ENCODE data around the gene SIGLEC7. TPM values are rescaled to one million over a fixed set of nuclear protein-coding genes. Genes with fewer than 3 reads are reported as not detected.

The SIGLEC7 gene
- polyA plus RNA-seq, 1 experiment, result not detected

- ChIA-PET CTCF (no interaction called here), POLR2A (no interaction called here)
- no peak for TF ChIP-seq CTCF (IDR thresholded peaks at IDR 0.05; ENCODE audit: insufficient read depth, low read depth, low read length)
- H3K27me3 ChIP-seq (ENCODE audit: control insufficient read depth, insufficient read depth, low read length), result no peaks in the 10 kb centered on the region
- H3K36me3 ChIP-seq (ENCODE audit: control insufficient read depth, insufficient read depth, low read length), result no peaks in the 10 kb centered on the region
- no peak for DNase-seq (ENCODE audit: low read depth)
- H3K4me3 ChIP-seq (ENCODE audit: low read depth, low read length), result no peak overlapping the region
Observed at GRCh38 chr19:51161266-51161665, 19.2 kb downstream of the SIGLEC7 start.

GRCh38 chr19:51161867-51162496 is 19.9 kb downstream of the SIGLEC7 start:
- H3K36me3 ChIP-seq (ENCODE audit: control insufficient read depth, insufficient read depth, low read length), result no peaks in the 10 kb centered on the region
- POLR2A ChIA-PET, result no interaction called here
- DNase-seq (ENCODE audit: low read depth), result no peak

GRCh38 chr19:51163257-51163656 is 21.2 kb downstream of the SIGLEC7 start:
- Histone ChIP-seq H3K27me3 (ENCODE audit: control insufficient read depth, insufficient read depth, low read length) (no peaks in the 10 kb centered on the region), H3K36me3 (ENCODE audit: control insufficient read depth, insufficient read depth, low read length) (no peaks in the 10 kb centered on the region), H3K4me3 (ENCODE audit: low read depth, low read length) (no peak overlapping the region)
- no peak for DNase-seq (ENCODE audit: low read depth)
- ChIA-PET CTCF (no interaction called here), POLR2A (no interaction called here)
- TF ChIP-seq CTCF (IDR thresholded peaks at IDR 0.05; ENCODE audit: insufficient read depth, low read depth, low read length), result no peak

More at GRCh38 chr19:51161867-51162496, 19.9 kb downstream of the SIGLEC7 start:
- H3K27me3 ChIP-seq (ENCODE audit: control insufficient read depth, insufficient read depth, low read length), result no peaks in the 10 kb centered on the region
- no peak for TF ChIP-seq CTCF (IDR thresholded peaks at IDR 0.05; ENCODE audit: insufficient read depth, low read depth, low read length)
- CTCF ChIA-PET, result no interaction called here
- H3K4me3 ChIP-seq (ENCODE audit: low read depth, low read length), result no peak overlapping the region

- TF ChIP-seq CTCF (IDR thresholded peaks at IDR 0.05; ENCODE audit: insufficient read depth, low read depth, low read length), result no peak
- ChIA-PET CTCF (no interaction called here), POLR2A (no interaction called here)
- Histone ChIP-seq H3K36me3 (ENCODE audit: control insufficient read depth, insufficient read depth, low read length) (no peaks in the 10 kb centered on the region), H3K27me3 (ENCODE audit: control insufficient read depth, insufficient read depth, low read length) (no peaks in the 10 kb centered on the region), H3K4me3 (ENCODE audit: low read depth, low read length) (no peak overlapping the region)
- DNase-seq (ENCODE audit: low read depth), result no peak
Observed at GRCh38 chr19:51164215-51164614, 22.1 kb downstream of the SIGLEC7 start.

- no peak for DNase-seq (ENCODE audit: low read depth)
- CTCF ChIA-PET, result no interaction called here
Observed at GRCh38 chr19:51166846-51167490, 24.9 kb downstream of the SIGLEC7 start.

More at GRCh38 chr19:51166846-51167490, 24.9 kb downstream of the SIGLEC7 start:
- TF ChIP-seq CTCF (IDR thresholded peaks at IDR 0.05; ENCODE audit: insufficient read depth, low read depth, low read length), result no peak
- POLR2A ChIA-PET, result no interaction called here
- Histone ChIP-seq H3K36me3 (ENCODE audit: control insufficient read depth, insufficient read depth, low read length) (no peaks in the 10 kb centered on the region), H3K4me3 (ENCODE audit: low read depth, low read length) (no peak overlapping the region), H3K27me3 (ENCODE audit: control insufficient read depth, insufficient read depth, low read length) (no peaks in the 10 kb centered on the region)
